Fibroblast of skin of left biceps (primary cell): ENCODE measurements around the gene L3MBTL2.
"Not testable (repeated sequence)": the region's sequence is repeated elsewhere in the genome, so short reads cannot be mapped to it uniquely, and the experiment has no call there.

Experiments used
- DNase-seq, 2 experiments: peaks; one replicate each; pipeline ENCODE4 v3.0.0-alpha.2; 2013; ENCODE audit warnings: low read depth in 2 of 2

Gene L3MBTL2

DNA sequence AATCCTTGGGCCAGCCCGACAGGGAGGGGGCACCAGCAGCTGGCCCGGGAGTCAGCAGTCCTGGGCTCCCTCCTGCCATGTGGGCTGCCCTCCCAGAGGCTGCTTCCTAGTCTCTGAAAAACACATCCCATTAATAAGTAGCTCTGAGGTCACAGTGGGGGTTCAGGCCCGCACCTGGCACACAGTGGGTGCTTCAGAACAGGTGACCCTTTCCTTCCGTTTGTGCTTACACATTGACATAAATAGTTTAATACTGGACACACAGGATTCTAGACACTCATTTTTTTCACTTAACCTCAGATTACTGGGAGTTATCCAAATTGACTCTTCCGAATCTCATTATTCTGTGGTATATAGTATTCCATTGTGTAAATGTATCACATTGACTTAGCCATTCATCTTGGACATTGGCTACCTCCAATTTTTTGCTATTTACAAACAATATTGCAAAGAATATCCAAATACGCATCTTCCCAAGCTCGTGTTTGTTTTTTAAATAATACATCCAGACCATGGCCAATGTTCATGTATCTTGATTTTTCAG is 36.1 kb downstream of the L3MBTL2 start:
- no peak for DNase-seq

GRCh38 chr22:41242396-41243117 is 37.4 kb downstream of the L3MBTL2 start:
- no peak for DNase-seq

GRCh38 chr22:41243361-41243760 is 38.2 kb downstream of the L3MBTL2 start:
- no peak for DNase-seq

- no peak for DNase-seq
Measured at GRCh38 chr22:41245917-41246499, 40.9 kb downstream of the L3MBTL2 start.

DNA sequence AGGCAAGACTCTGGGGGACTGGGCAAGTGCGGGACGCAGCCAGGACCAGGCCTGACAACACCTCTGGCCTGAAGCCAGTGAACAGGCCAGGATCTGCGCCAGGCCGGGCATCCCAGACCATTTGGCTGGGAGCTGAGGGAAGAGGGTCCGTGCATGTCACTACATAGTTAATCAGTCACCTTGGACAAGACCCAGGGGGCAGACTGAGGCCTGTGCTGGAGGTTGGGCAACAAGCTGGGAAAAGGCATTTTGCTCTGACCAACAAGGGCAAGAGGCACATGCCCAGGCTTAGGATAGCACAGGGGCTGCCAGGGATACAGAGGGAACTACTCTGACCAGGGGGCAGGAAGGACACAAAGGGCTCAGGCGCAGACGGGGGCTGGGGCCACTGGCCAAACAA is 42.6 kb downstream of the L3MBTL2 start:
- no peak for DNase-seq

- DNase-seq, result no peak
Measured at GRCh38 chr22:41248314-41248713, 43.2 kb downstream of the L3MBTL2 start.

DNA sequence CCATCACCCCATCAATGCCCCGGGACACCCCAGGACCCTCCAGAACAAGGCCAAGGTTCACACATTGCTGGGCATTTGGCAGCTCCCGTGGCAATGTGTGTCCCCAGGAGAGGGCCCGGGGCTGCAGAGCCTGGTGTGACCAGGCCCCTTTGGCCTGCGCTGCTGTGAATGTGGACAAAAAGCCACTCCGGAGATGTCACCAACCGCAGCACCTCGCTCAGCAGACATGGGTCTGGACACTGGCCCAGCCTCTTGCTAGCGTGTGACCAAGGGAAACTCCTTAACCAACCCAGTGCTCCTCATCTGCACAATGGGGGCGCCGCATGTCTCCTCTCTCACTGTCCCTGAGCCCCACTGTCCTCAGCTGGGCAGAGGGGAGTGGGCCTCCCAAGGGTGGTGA is 43.6 kb downstream of the L3MBTL2 start:
- no peak for DNase-seq

DNA sequence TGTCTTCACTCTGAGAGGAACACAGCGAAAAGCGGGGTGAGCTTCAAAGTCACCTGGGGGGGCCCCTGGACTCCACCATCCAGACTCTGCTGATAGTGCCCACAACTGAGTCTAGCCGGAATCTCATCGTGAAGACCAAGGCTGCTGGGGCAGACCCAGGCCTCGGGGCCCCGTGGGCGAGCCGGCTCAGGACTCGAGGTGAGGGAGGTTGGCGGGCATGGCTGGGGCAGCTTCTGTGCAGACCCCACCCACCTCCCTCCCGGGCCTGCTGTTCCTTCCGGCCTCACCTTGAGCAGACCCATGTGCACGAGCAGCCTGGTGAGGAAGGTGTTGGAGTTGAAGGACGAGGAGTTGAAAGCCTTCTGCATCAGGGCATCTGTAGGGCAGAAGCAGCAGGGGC is 44.3 kb downstream of the L3MBTL2 start:
- DNase-seq, result no peak

DNA sequence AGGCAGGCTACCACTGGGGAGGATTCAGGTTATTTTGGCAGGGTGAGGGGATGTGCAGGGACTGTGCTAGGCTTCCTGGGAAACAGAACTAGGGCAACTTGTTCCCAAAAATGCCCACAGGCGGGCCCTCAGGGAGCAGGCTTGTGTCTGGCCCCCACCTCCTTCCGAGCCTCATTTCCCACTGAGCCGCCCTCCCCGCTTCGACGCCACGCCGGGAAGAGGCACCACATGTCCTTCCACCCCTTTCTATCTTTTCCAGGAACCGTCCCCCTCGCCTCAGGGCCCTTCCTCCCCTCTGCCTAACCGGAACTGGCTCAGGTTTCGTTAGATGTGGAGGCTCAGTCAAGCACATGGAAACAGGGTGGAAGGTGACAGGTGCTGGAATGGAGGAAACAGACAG is 45.0 kb downstream of the L3MBTL2 start:
- no peak for DNase-seq

DNA sequence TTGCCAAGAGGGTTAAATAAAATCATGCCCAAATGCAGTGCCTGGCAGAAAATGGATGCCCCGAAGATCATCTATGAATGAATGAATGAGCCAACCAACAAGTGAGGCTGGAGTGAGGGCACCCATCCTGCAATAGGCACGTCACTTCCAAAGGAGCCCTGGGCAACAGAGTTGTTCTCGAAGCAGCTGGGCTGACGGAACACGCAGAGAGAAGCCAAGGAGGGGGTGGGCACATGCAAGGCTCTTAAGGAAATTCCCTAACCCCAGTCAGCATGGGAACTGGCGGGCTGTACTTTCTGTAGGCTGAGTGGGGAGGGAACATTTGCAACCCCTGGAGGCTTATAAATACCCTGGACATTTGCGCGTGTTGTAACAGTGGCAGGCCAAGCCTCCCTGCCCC is 47.3 kb downstream of the L3MBTL2 start:
- no peak for DNase-seq

- no peak for DNase-seq
Measured at GRCh38 chr22:41254230-41254629, 49.1 kb downstream of the L3MBTL2 start.

GRCh38 chr22:41256254-41257253 is 51.4 kb downstream of the L3MBTL2 start:
- DNase-seq, result no peak

DNA sequence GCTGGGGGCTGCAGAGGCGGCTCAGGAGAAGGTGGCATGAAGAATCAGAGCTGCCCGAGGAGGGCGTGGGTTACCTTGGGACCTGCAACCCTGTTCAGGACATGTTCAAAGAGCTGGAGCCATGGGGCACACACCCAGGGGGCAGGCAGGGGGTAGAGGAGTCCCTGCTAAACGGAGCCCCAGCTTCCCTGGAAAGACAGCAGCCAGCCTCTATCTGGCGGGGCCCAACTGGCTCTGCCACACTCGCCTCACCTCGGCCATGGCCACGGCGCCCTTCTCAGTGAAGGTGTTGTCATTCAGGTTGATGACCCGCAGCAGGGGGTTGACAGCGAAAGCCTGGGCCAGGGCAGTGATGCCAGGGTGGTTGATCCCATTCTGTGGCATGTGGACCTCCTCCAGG is 52.6 kb downstream of the L3MBTL2 start:
- DNase-seq, result no peak

DNA sequence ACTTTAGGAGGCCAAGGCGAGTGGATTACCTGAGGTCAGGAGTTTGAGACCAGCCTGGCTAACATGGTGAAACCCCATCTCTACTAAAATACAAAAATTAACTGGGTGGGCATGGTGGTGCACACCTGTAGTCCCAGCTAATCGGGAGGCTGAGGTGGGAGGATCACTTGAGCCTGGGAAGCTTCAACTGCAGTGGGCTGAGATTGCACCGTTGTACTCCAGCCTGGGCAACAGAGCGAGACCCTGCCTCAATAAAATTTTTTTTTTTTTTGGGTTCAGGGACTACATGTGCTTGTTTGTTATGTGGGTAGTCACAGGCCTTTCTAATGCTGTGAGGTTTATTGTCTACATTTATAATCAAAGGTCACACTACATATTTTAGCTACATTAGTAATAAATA is 54.6 kb downstream of the L3MBTL2 start:
- DNase-seq, result not testable (repeated sequence)

- no peak for DNase-seq
Measured at GRCh38 chr22:41260871-41261270, 55.8 kb downstream of the L3MBTL2 start.

GRCh38 chr22:41261541-41262249 is 56.6 kb downstream of the L3MBTL2 start:
- no peak for DNase-seq

DNA sequence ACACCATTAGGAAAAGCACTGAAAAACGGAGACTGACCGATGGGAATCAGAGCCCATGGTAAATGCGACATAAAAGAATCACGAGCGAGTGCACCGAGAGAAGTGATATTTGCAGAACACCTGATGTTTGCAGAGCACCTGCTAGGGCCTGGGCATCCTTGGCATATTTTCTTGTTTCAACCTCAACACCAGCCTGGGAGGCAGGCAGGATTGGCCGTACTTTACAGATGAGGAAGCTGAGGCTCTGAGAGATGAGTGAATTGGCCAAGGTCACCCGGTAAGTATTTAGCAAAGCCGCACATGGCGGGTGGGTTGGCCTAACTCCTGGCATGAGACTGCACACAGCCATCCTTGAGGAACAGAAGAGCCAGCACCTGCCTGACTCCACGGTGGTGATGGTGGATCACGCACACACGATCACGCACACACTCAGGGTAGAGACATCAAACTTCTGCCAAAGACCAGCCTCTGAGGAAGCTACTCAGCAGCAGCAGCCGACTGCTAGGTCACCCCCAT is 57.2 kb downstream of the L3MBTL2 start:
- no peak for DNase-seq

DNA sequence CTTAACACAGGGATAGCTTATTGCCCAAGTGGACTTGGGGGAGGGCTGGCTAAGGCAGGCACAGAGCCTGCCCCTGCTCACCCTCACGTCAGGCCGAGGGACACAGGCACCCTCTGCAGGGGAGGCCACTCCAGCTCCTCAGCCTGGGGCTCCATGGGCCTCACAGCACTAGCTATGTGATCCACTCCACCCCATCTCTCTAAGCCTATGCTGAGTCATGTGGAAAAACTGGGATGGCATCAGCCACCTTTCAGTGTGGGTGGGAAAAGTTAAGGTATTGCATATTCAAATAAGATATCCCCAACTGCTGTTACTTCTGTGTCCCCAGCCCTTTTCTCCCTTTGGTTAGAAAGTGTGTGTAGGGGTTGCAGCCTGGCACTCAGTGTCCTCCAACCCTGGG is 58.6 kb downstream of the L3MBTL2 start:
- DNase-seq, result no peak

DNA sequence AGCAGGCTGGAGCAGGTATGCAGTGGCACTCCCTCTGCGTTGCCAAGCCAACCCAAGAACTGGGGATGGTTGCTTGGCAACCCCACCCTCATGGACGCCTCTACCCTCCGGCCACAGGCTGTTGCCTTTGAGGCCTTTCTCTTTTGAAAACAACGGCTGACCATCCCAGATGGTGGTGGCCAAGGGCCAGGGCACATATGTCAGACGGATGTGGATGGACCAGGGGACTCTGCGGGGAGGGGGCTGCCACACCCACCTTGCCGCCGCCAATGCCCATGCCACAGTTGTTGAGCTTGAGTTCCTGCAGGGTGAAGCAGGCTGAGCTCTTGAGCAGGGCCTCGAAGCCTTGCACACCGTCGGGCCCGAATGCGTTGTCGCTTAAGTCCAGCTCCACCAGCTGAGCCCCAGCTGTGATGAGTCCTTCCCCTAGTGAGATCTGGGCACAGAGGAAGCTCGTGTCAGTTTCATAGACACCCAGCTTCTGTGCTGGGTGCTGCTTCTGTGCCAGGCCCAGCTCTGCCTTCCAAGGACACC is 59.4 kb downstream of the L3MBTL2 start:
- DNase-seq, result no peak

DNA sequence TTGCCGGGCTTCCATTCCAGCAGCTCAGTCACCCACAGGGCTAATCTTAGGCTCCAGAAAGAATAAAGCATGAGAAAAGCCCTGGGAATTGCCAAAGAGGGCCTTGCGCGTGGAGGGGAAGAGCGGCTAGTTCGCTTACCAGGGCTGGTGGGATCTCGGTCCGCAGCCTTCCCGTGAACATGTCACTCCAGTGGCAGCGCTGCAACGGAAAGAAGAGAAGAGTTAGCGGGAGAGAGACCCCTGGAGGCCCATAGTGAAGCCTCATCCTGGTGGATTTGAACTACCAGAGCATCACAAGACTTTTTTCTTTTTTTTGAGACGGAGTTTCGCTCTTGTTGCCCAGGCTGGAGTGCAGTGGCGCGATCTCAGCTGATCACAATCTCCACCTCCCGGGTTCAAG is 62.8 kb downstream of the L3MBTL2 start:
- no peak for DNase-seq

GRCh38 chr22:41271787-41272186 is 66.7 kb downstream of the L3MBTL2 start:
- DNase-seq, result no peak
